Glomerular visceral epithelial cell (primary cell): Measurements from ENCODE around the gene CCDC177.

Experiments used
- DNase-seq: peaks from one replicate; pipeline ENCODE4 v3.0.0-alpha.2; 2016; ENCODE audit errors: extremely low spot score

The CCDC177 gene

GRCh38 chr14:69530095-69530494 lies 44.6 kb downstream of the CCDC177 start:
- DNase-seq = no peak

- DNase-seq = no peak
These were observed 45.1 kb downstream of the CCDC177 start for GRCh38 chr14:69529563-69529962.

- DNase-seq = no peak
These were observed 45.7 kb downstream of the CCDC177 start for GRCh38 chr14:69528930-69529329.

GRCh38 chr14:69528143-69528542 lies 46.5 kb downstream of the CCDC177 start:
- DNase-seq = no peak

GRCh38 chr14:69527635-69528034 lies 47.0 kb downstream of the CCDC177 start:
- DNase-seq = no peak

- no peak for DNase-seq
These were observed 48.8 kb downstream of the CCDC177 start for GRCh38 chr14:69525896-69526295.

- DNase-seq = no peak
These were observed 52.6 kb downstream of the CCDC177 start for GRCh38 chr14:69522026-69522425.
